22Rv1 (cell line): ENCODE data around the gene KIF18B.

Source experiments
- CTCF ChIP-seq: fragments of 450-650 bp; IDR thresholded peaks from 2 replicates; pipeline ENCODE4 v1.5.1; 2017; ENCODE audit warnings: mild to moderate bottlenecking
- ZFX ChIP-seq: fragments of 450-650 bp; IDR thresholded peaks from 2 replicates; pipeline ENCODE4 v1.6.1; 2017; ENCODE audit warnings: antibody characterized with exemption, borderline replicate concordance

DNA sequence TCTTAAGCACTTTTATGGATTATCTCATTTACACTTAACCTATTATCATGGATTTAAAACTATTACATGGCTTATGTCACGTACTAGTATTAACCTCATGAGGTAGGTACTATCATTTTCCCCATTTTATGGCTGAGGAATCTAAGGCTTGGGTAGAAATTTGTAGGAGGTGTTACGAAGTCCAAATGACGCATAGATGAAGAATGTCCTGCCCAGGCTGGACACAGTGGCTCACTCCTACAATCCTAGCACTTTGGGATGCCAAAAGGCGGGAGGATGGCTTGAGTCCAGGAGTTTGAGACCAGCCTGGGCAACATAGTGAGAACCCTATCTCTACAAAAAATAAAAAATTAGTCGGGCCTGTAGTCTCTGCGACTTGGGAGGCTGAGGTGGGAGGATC lies 25.4 kb upstream of the KIF18B start:
- TF ChIP-seq CTCF = no peak
- no peak for TF ChIP-seq ZFX
